Activated naive CD4-positive, alpha-beta T cell treated with anti-CD3 and anti-CD28 coated beads, Interleukin-2, amount 10 ng/mL, durations not matched to agents 7 days and 5 days (primary cell): ENCODE results near the gene EPHA4.

Experiments
- CTCF ChIA-PET: fragments of 350-600 bp; sonication (Branson Sonifier 250); formaldehyde crosslinking; loops from one replicate; lab custom pipeline; 2021; ENCODE audit warnings: antibody characterized with exemption; lab: Charles Lee
- DNase-seq: peaks from one replicate; pipeline ENCODE4 v3.0.0-alpha.2; 2020
- H3K27ac Mint-ChIP-seq: one replicate; pipeline ENCODE4 v1.8.0; 2021; ENCODE audit warnings: mild to moderate bottlenecking, moderate library complexity, mixed read lengths
- H3K27me3 Mint-ChIP-seq: one replicate; pipeline ENCODE4 v1.8.0; 2021; ENCODE audit warnings: mild to moderate bottlenecking, mixed read lengths
- H3K36me3 Mint-ChIP-seq: one replicate; pipeline ENCODE4 v1.8.0; 2021; ENCODE audit warnings: mixed read lengths
- H3K4me1 Mint-ChIP-seq: one replicate; pipeline ENCODE4 v1.8.0; 2021; ENCODE audit warnings: mixed read lengths
- H3K4me3 Mint-ChIP-seq: one replicate; pipeline ENCODE4 v1.8.0; 2021; ENCODE audit warnings: mild to moderate bottlenecking, moderate library complexity, mixed read lengths
- H3K9me3 Mint-ChIP-seq: one replicate; pipeline ENCODE4 v1.8.0; 2021; ENCODE audit warnings: mixed read lengths

EPHA4 gene

DNA sequence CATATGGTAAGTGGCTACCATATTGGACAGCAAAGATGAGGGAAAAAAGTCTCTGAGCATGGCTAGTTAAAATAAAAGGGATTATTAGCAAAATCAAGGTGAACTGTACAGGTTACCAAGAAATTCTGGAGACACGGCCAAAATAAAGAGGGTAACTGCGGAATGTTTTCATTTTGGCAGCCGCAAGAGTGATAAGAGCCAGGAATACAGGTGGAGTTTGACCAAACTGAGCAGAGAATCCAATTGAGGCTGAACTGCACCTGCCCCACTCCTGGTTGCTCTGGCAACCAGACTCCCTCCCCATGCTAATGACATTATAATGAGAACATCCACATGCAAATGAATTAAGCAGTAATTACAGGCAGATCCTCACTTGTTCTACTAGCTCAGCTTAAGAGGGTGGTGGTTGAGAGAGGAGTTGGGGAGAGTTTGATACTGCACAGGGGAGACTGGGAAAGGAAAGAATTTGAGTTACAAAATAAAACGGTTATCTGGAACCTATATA, 18.8 kb upstream of the EPHA4 start:
- Mint-ChIP-seq H3K9me3 (no peaks in the 10 kb centered on the region), H3K4me1 (no peaks in the 10 kb centered on the region), H3K27me3 (no peaks in the 10 kb centered on the region), H3K4me3 (no peak overlapping the region), H3K27ac (no peak overlapping the region), H3K36me3 (no peaks in the 10 kb centered on the region)
- DNase-seq = no peak
- CTCF ChIA-PET = no interaction called here

DNA sequence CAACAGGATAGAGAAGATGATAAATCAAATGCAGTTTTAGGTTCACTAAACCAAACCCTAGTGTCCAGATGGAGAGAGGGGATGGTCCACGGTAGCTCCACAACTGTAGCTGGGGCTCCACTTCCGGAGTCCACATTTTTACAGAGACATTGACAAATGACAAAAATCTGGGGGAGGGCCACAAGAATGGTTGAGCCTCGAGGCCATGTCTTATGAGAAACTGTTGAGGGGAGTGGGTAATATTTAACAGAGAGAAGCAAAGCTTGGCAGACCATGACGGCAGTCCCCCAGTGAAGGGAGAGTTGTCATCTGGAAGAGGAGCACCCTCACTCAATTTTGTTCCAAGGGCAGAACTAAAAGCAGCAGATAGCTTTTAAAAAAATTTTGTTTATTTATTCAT, 17.6 kb upstream of the EPHA4 start:
- no peaks in the 10 kb centered on the region for H3K4me1 Mint-ChIP-seq
- no peak overlapping the region for H3K27ac Mint-ChIP-seq
- DNase-seq = no peak
- H3K36me3 Mint-ChIP-seq = no peaks in the 10 kb centered on the region
- no peaks in the 10 kb centered on the region for H3K9me3 Mint-ChIP-seq
- CTCF ChIA-PET = no interaction called here
- peaks cover 2% of the 10 kb centered on the region for H3K27me3 Mint-ChIP-seq
- no peak overlapping the region for H3K4me3 Mint-ChIP-seq

DNA sequence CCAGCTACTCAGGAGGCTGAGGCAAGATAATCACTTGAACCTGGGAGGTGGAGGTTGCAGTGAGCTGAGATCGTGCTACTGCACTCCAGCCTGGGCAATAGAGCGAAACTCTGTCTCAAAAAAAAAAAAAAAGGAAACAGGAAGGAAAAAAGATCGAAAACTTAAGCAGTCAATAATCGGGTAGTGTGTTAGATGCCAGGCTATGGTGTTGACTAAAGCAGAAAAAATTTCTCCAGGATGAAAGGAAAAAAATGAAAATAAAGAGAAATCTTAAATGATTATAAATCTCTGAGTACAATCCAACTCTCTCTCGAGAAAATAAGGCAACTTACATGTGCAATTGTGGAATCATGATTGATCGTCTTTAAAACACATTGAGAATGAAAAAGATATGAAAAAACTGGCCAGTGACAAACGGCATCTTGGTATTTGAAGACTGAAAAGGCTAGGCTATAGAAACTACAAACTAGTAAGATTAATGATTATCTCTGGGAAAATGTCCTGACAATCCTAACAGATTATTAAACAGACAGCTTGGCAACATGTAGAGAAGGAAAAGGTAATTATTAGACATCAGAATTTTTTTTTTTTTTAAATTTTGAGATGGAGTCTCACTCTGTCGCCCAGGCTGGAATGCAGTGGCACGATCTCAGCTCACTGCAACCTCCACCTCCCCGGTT, 16.3 kb upstream of the EPHA4 start:
- Mint-ChIP-seq H3K27ac (no peak overlapping the region), H3K4me1 (no peaks in the 10 kb centered on the region), H3K36me3 (no peaks in the 10 kb centered on the region), H3K4me3 (no peak overlapping the region), H3K27me3 (peaks cover 5% of the 10 kb centered on the region), H3K9me3 (no peaks in the 10 kb centered on the region)
- DNase-seq = no peak
- CTCF ChIA-PET = no interaction called here

DNA sequence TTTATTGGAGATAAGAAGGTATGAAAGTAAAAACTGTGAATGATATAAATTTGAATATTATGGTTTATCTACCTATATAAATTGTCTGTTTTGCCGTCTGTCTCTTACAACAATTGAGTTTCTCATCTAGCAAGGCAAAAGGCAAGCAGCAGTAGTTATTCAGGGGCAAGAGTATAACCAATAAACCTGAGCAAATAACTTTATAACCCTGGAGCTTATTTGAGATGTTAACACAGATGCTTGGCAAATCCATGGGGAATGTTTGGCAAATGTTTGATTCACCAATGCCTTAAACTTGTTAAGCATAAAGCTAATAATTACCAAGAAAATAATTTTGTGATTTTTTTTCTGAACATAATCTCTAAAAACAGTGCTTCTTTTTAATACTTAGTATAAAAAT, 9.9 kb upstream of the EPHA4 start:
- H3K36me3 Mint-ChIP-seq = no peaks in the 10 kb centered on the region
- CTCF ChIA-PET = no interaction called here
- no peak overlapping the region for H3K27ac Mint-ChIP-seq
- no peaks in the 10 kb centered on the region for H3K9me3 Mint-ChIP-seq
- H3K27me3 Mint-ChIP-seq = peaks cover 25% of the 10 kb centered on the region
- no peak for DNase-seq
- H3K4me3 Mint-ChIP-seq = no peak overlapping the region
- no peaks in the 10 kb centered on the region for H3K4me1 Mint-ChIP-seq

DNA sequence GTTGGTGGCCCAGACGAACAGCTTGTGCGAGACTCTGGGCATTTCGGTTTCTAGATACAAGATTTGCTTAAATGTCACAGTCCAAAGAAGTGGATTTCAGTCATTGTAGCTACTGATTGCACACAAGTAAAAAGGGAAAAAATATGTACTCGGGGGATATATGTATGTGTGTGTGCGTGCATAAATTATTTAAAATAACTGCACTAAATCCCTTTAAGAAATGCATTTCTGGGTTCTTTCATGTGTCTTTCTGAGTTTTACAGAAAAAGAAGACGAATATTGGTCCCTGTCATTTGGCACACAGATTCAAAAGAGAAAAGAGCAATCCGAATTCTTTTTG, 2.1 kb upstream of the EPHA4 start:
- Mint-ChIP-seq H3K27ac (no peak overlapping the region), H3K36me3 (peaks cover 10% of the 10 kb centered on the region), H3K4me1 (peaks cover 40% of the 10 kb centered on the region), H3K9me3 (no peaks in the 10 kb centered on the region), H3K27me3 (peaks cover 77% of the 10 kb centered on the region), H3K4me3 (peak overlapping the region; percentile 65)
- CTCF ChIA-PET = interaction anchor here (0.6 to 2.0 kb wide), 11 partner anchors 56 to 1366 kb away, joined by 3 to 8 read pairs (median 3); no protein-coding TSS in a partner anchor
- no peak for DNase-seq

DNA sequence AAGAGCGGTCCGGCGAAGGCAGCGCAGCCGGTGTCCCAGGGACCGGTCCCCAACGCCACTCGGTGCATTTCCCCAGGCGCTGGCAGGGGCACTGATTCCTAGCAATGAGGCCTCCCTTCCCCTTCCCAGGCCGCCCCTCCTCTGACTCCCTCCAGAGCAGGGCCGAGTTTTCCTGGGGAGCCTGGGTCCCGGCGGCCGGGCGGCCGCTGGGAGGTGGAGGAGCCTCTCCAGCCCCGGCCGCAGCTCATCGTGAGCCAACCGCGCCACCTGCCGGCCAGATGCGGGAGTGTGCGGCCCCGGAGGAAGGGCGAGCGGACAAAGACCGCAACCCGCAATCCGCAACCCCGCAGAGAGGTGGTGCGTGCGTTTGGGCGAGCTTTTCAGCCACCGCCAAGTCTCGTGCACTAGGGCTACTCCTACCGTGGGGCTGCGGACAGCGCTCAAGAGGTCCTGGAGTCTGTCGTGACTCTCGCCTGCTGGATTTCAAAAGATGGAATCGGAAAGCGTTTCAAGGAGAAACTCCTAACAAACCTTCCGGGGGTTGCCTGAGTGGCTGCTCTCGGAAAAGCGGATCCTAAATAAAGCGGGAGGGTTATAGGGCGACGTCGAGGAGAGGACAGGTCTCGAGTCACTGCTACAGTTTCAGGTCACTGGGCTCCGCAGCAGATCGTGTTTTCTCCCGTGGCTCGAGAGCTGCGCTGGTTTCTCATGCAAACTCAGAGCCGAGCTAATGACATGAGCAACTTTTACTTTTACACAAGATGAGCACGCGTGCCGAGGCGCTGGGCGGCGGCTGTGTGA, 1.5 kb upstream of the EPHA4 start:
- peaks cover 15% of the 10 kb centered on the region for H3K36me3 Mint-ChIP-seq
- no peak overlapping the region for H3K27ac Mint-ChIP-seq
- DNase-seq = peak; percentile 81
- CTCF ChIA-PET = interaction anchor here (0.6 to 2.0 kb wide), 14 partner anchors 24 to 1838 kb away, joined by 3 to 8 read pairs (median 3); no protein-coding TSS in a partner anchor
- H3K9me3 Mint-ChIP-seq = no peaks in the 10 kb centered on the region
- peaks cover 45% of the 10 kb centered on the region for H3K4me1 Mint-ChIP-seq
- H3K27me3 Mint-ChIP-seq = peaks cover 80% of the 10 kb centered on the region
- H3K4me3 Mint-ChIP-seq = peak overlapping the region; percentile 65

DNA sequence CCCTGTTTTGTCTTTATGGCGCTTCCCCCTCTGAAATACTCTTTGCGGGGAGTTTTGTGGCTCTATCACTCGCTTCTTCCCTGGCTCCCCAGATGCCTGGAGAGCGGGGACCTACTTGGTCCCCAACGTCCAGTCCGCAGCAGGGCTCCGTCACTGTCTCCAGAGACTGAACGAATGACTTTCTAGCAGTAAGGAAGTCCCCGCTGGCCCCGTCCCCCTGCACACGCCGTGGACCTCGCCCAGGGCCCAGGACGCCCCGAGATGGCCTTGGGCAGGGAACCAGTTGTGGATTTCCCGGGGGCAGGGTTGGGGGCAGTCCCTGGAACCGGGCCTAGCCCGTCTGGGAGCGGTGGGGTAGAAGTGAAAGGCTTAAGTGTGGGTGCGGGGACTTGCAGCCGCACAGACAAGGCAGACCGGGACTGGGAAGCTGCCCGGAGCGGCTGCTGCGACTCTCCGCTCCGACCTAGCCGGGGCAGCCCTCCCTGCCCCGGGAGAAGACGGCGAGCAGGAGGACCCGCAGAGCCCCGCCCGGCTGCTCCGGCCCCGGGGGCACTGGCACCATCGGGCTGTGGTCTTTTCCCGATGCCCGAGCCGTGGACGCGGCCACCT, 821 bp upstream of the EPHA4 start:
- no peaks in the 10 kb centered on the region for H3K9me3 Mint-ChIP-seq
- H3K4me1 Mint-ChIP-seq = peaks cover 45% of the 10 kb centered on the region
- DNase-seq = peak; percentile 49

GRCh38 chr2:221571551-221572218, 419 bp downstream of the EPHA4 start:
- peaks cover 28% of the 10 kb centered on the region for H3K36me3 Mint-ChIP-seq
- DNase-seq = no peak
- H3K9me3 Mint-ChIP-seq = no peaks in the 10 kb centered on the region
- peak overlapping the region; percentile 91 for H3K4me3 Mint-ChIP-seq
- peak overlapping the region; percentile 88 for H3K27ac Mint-ChIP-seq
- H3K4me1 Mint-ChIP-seq = peaks cover 49% of the 10 kb centered on the region
- H3K27me3 Mint-ChIP-seq = peaks cover 71% of the 10 kb centered on the region
- CTCF ChIA-PET = interaction anchor here (1.1 kb wide), 1 partner anchor 53 kb away, joined by 4 read pairs; no protein-coding TSS in a partner anchor

More for the DNA sequence above, 821 bp upstream of the EPHA4 start:
- H3K27me3 Mint-ChIP-seq = peaks cover 80% of the 10 kb centered on the region
- peak overlapping the region; percentile 91 for H3K4me3 Mint-ChIP-seq
- H3K36me3 Mint-ChIP-seq = peaks cover 21% of the 10 kb centered on the region
- H3K27ac Mint-ChIP-seq = peak overlapping the region; percentile 47
- CTCF ChIA-PET = interaction anchor here (0.7 to 2.0 kb wide), 6 partner anchors 23 to 1838 kb away, joined by 3 to 8 read pairs (median 4); no protein-coding TSS in a partner anchor

GRCh38 chr2:221571025-221571550, 1.0 kb downstream of the EPHA4 start:
- peaks cover 72% of the 10 kb centered on the region for H3K27me3 Mint-ChIP-seq
- peak; percentile 61 for DNase-seq
- peak overlapping the region; percentile 88 for H3K27ac Mint-ChIP-seq
- CTCF ChIA-PET = interaction anchor here (1.1 kb wide), 1 partner anchor 52 kb away, joined by 4 read pairs; no protein-coding TSS in a partner anchor
- peak overlapping the region; percentile 91 for H3K4me3 Mint-ChIP-seq
- peaks cover 28% of the 10 kb centered on the region for H3K36me3 Mint-ChIP-seq
- peaks cover 51% of the 10 kb centered on the region for H3K4me1 Mint-ChIP-seq
- no peaks in the 10 kb centered on the region for H3K9me3 Mint-ChIP-seq

- Mint-ChIP-seq H3K27me3 (peaks cover 65% of the 10 kb centered on the region), H3K4me1 (peaks cover 51% of the 10 kb centered on the region), H3K27ac (peak overlapping the region; percentile 78), H3K36me3 (peaks cover 33% of the 10 kb centered on the region), H3K9me3 (no peaks in the 10 kb centered on the region), H3K4me3 (peak overlapping the region; percentile 91)
- DNase-seq = peak; percentile 52
- CTCF ChIA-PET = no interaction called here
These were observed 1.7 kb downstream of the EPHA4 start for GRCh38 chr2:221570321-221570935.

- no peak for DNase-seq
- Mint-ChIP-seq H3K27me3 (peaks cover 62% of the 10 kb centered on the region), H3K36me3 (peaks cover 33% of the 10 kb centered on the region), H3K9me3 (no peaks in the 10 kb centered on the region), H3K4me1 (peaks cover 51% of the 10 kb centered on the region), H3K27ac (no peak overlapping the region), H3K4me3 (peak overlapping the region; percentile 91)
- CTCF ChIA-PET = no interaction called here
These were observed 2.2 kb downstream of the EPHA4 start for GRCh38 chr2:221569871-221570270.

GRCh38 chr2:221569425-221569845, 2.7 kb downstream of the EPHA4 start:
- peaks cover 48% of the 10 kb centered on the region for H3K4me1 Mint-ChIP-seq
- no peaks in the 10 kb centered on the region for H3K9me3 Mint-ChIP-seq
- H3K4me3 Mint-ChIP-seq = peak overlapping the region; percentile 91
- CTCF ChIA-PET = no interaction called here
- H3K27me3 Mint-ChIP-seq = peaks cover 58% of the 10 kb centered on the region
- H3K36me3 Mint-ChIP-seq = peaks cover 33% of the 10 kb centered on the region
- DNase-seq = no peak
- H3K27ac Mint-ChIP-seq = no peak overlapping the region

DNA sequence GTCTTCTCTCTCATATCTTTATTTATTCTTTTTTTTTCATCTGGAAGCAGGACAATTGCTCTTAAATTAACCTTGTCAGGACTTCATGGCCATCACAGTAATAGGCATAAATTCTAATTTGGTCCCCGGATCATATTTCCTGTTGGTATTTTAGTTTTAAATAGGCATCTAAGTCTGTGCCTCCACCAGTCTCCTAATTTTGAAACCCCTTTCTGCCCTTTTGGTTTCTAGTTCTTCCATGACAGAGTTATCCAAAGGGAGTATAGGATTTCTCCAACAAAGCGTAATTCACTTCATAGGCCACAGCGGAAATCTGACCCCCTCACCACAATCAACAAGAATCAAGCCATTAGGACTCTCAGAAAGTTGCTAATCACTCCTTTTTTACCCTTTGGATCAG, 3.8 kb downstream of the EPHA4 start:
- CTCF ChIA-PET = no interaction called here
- H3K4me3 Mint-ChIP-seq = no peak overlapping the region
- H3K36me3 Mint-ChIP-seq = peaks cover 42% of the 10 kb centered on the region
- H3K27ac Mint-ChIP-seq = no peak overlapping the region
- H3K27me3 Mint-ChIP-seq = peaks cover 51% of the 10 kb centered on the region
- DNase-seq = no peak
- no peaks in the 10 kb centered on the region for H3K9me3 Mint-ChIP-seq
- H3K4me1 Mint-ChIP-seq = peaks cover 38% of the 10 kb centered on the region
